GM12892 (cell line): ENCODE results near the gene NEK6.

Experiments used
- POLR2AphosphoS5 ChIP-seq: IDR thresholded peaks from 2 replicates; pipeline ENCODE4 v1.6.1; 2011; ENCODE audit warnings: low read depth, low read length, control low read depth
- TAF1 ChIP-seq: IDR thresholded peaks from 2 replicates; pipeline ENCODE4 v1.6.1; 2011; ENCODE audit warnings: low read depth, mild to moderate bottlenecking, control low read depth, low read length, borderline replicate concordance

DNA sequence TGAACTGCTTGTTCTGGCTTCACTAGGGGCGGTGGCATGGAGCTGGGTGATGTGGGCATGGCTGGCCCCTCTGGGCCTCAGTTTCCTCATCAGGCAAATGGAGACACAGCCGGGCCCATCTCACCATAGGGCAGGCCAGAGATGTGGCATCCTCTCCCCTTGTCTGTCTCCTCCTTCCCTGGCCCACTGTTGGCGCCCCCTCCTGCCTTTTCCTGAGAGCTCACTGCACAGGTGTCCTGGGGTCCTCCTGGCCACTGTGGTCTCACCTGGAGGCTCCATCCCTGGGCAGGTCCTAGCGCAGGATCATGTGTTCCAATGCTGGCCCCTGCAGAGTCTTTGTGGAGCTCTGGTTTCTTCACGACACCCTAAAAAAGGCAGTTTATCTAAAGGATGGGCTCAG, 53.5 kb downstream of the NEK6 start:
- TF ChIP-seq POLR2AphosphoS5 (no peak), TAF1 (no peak)
